SK-N-SH (cell line): ENCODE data around the gene POLD2.

ENCODE experiments used
- EP300 ChIP-seq, 2 experiments: IDR thresholded peaks; 2 replicates each; pipeline versions ENCODE4 v1.4.0 to v1.6.1; 2012; ENCODE audit warnings: borderline replicate concordance in 1 of 2, low read depth in 1 of 2, low read length in 1 of 2
- EZH2phosphoT487 ChIP-seq: fragments of 200-600 bp; sonication (generic); IDR thresholded peaks from 2 replicates; pipeline ENCODE4 v1.6.1; 2017; ENCODE audit warnings: low read depth, mixed run types, mild to moderate bottlenecking, antibody characterized with exemption, moderate library complexity, borderline replicate concordance
- MEF2A ChIP-seq: IDR thresholded peaks from 2 replicates; pipeline ENCODE4 v1.4.0; 2012; ENCODE audit warnings: low read depth, borderline replicate concordance
- MXI1 ChIP-seq: IDR thresholded peaks from 2 replicates; pipeline ENCODE4 v1.6.1; 2012; ENCODE audit warnings: mild to moderate bottlenecking, low read depth, low read length, improper control_type of control experiment
- RFX5 ChIP-seq: IDR thresholded peaks from 2 replicates; pipeline ENCODE4 v1.6.1; 2012; ENCODE audit warnings: mild to moderate bottlenecking, improper control_type of control experiment, low read length
- TAF1 ChIP-seq: IDR thresholded peaks from 2 replicates; pipeline ENCODE4 v1.6.1; 2012; ENCODE audit warnings: low read depth, mild to moderate bottlenecking, low read length, moderate library complexity, borderline replicate concordance
- TCF12 ChIP-seq: IDR thresholded peaks from 2 replicates; pipeline ENCODE4 v1.4.0; 2012
- YY1 ChIP-seq: IDR thresholded peaks from 2 replicates; pipeline ENCODE4 v1.4.0; 2012; ENCODE audit warnings: low read depth, mild to moderate bottlenecking
- TF ChIP-seq, protein P1 (sequence below): fragments of 200-600 bp; sonication (generic); IDR thresholded peaks from 2 replicates; pipeline ENCODE4 v1.6.1; 2017; ENCODE audit warnings: antibody characterized with exemption, mild to moderate bottlenecking, moderate library complexity
- TF ChIP-seq, protein P2 (sequence below): IDR thresholded peaks from 2 replicates; pipeline ENCODE4 v1.4.0; 2012; ENCODE audit warnings: low read depth

DNA sequence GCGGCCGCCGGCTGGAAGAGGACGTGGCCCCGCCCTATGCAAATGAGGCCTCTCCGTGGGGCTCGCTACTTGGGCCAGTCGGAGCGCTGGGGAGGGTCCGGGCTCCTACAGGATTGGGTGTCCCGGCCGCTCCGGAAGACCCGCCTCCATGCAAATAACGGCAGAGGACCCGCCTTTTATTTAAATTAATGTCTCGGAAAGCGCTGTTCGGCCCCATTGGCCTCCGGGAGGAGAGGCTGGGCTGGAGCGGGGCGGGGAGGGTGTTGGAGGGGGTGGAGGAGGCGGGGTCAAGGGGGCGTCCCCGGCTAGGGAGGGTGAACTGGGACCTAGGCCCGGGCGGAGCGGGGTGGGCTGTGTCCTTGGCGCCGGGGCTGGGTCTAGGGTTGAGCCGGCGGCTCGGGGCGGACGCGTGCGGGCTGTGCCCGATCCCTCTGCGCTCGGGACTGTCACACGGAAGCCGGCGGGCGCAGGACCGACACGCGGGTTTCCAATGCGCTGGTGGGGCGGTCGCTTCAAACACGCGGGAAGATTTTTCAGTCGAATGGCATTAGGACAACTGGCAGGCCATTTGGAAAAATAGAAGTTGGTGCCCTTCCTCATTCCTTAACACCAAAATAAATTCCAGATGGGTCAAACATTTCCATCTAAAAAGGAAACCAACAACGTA lies 40.7 kb downstream of the POLD2 start:
- TF ChIP-seq, protein P1, sequence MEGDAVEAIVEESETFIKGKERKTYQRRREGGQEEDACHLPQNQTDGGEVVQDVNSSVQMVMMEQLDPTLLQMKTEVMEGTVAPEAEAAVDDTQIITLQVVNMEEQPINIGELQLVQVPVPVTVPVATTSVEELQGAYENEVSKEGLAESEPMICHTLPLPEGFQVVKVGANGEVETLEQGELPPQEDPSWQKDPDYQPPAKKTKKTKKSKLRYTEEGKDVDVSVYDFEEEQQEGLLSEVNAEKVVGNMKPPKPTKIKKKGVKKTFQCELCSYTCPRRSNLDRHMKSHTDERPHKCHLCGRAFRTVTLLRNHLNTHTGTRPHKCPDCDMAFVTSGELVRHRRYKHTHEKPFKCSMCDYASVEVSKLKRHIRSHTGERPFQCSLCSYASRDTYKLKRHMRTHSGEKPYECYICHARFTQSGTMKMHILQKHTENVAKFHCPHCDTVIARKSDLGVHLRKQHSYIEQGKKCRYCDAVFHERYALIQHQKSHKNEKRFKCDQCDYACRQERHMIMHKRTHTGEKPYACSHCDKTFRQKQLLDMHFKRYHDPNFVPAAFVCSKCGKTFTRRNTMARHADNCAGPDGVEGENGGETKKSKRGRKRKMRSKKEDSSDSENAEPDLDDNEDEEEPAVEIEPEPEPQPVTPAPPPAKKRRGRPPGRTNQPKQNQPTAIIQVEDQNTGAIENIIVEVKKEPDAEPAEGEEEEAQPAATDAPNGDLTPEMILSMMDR: no peak
- no peak for TF ChIP-seq EZH2phosphoT487
- TF ChIP-seq, protein P2, sequence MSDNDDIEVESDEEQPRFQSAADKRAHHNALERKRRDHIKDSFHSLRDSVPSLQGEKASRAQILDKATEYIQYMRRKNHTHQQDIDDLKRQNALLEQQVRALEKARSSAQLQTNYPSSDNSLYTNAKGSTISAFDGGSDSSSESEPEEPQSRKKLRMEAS: peak; percentile 89
- TF ChIP-seq EP300 (IDR thresholded peaks at IDR 0.05; ENCODE audit: borderline replicate concordance in 1 of 2, low read depth in 1 of 2, low read length in 1 of 2): no peak; a peak in 1 of 4 replicates
- peak; percentile 85 for TF ChIP-seq MXI1
- peak; percentile 75 for TF ChIP-seq TCF12
- no peak for TF ChIP-seq MEF2A
- TF ChIP-seq TAF1: peak; percentile 25; the same call in 1 of the 2 replicates
- TF ChIP-seq YY1: peak; percentile 45; the same call in 1 of the 2 replicates
- no peak for TF ChIP-seq RFX5
